PC-9 (cell line): ENCODE measurements around the gene NHSL1. TPM values are rescaled to one million over a fixed set of nuclear protein-coding genes. Genes with fewer than 3 reads are reported as not detected.

Source experiments
- BruUV-seq: library from RNA; stranded (reverse); fragments of 400-500 nt; replicated peaks from 2 replicates; lab custom pipeline; 2021; lab: Mats Ljungman, UMichigan
- CTCF ChIA-PET: fragments of 300-600 bp; sonication (Branson Sonifier 250); formaldehyde crosslinking; loops from one replicate; lab custom pipeline; 2022; ENCODE audit warnings: antibody characterized with exemption; lab: Charles Lee
- POLR2A ChIA-PET: fragments of 300-600 bp; sonication (Branson Sonifier 250); formaldehyde crosslinking; loops from one replicate; lab custom pipeline; 2022; ENCODE audit warnings: antibody characterized with exemption; ENCODE audit not compliant: unreplicated experiment; lab: Charles Lee
- DNase-seq, 2 experiments: peaks; one replicate each; pipeline versions ENCODE4 v3.0.0 to v3.0.0-alpha.2; 2015 to 2022; ENCODE audit warnings: mixed read lengths in 1 of 2
- H2AFZ ChIP-seq: fragments of 200-600 bp; sonication (generic); 2 replicates; pipeline ENCODE4 v1.8.1; 2017; ENCODE audit warnings: antibody characterized with exemption
- H3F3A ChIP-seq: fragments of 200-600 bp; sonication (generic); 2 replicates; pipeline ENCODE4 v1.8.1; 2017; ENCODE audit warnings: antibody characterized with exemption, mild to moderate bottlenecking, low read depth; ENCODE audit not compliant: insufficient read depth
- H3K27ac ChIP-seq: fragments of 200-600 bp; sonication (generic); 2 replicates; pipeline ENCODE4 v1.6.1; 2016; ENCODE audit warnings: mixed run types
- H3K27me3 ChIP-seq: fragments of 200-600 bp; sonication (generic); 2 replicates; pipeline ENCODE4 v1.6.1; 2016; ENCODE audit warnings: low read depth, mixed run types; ENCODE audit not compliant: insufficient read depth
- H3K36me3 ChIP-seq: fragments of 200-600 bp; sonication (generic); 2 replicates; pipeline ENCODE4 v1.6.1; 2016; ENCODE audit warnings: low read depth, mixed run types
- H3K4me1 ChIP-seq: fragments of 200-600 bp; sonication (generic); replicated peaks from 2 replicates; pipeline ENCODE4 v1.6.1; 2016; ENCODE audit warnings: mixed run types; ENCODE audit not compliant: insufficient read depth
- H3K4me2 ChIP-seq: fragments of 200-600 bp; sonication (generic); 2 replicates; pipeline ENCODE4 v1.6.1; 2017; ENCODE audit warnings: mixed run types
- H3K4me3 ChIP-seq: fragments of 200-600 bp; sonication (generic); 2 replicates; pipeline ENCODE4 v1.6.1; 2016; ENCODE audit warnings: mixed run types
- H3K79me2 ChIP-seq: fragments of 200-600 bp; sonication (generic); 2 replicates; pipeline ENCODE4 v1.6.1; 2017; ENCODE audit warnings: low read depth, mixed run types
- H3K9me2 ChIP-seq: fragments of 200-600 bp; sonication (generic); 2 replicates; pipeline ENCODE4 v1.8.1; 2017; ENCODE audit warnings: mild to moderate bottlenecking; ENCODE audit not compliant: insufficient read depth
- H3K9me3 ChIP-seq: fragments of 200-600 bp; sonication (generic); 2 replicates; pipeline ENCODE4 v1.8.1; 2016; ENCODE audit warnings: low read depth; ENCODE audit not compliant: insufficient read depth
- H4K20me1 ChIP-seq: fragments of 200-600 bp; sonication (generic); 2 replicates; pipeline ENCODE4 v1.8.1; 2017; ENCODE audit not compliant: insufficient read depth
- EZH2 ChIP-seq: fragments of 200-600 bp; sonication (generic); IDR thresholded peaks from 2 replicates; pipeline ENCODE4 v1.8.0; 2017; ENCODE audit warnings: antibody characterized with exemption, low read depth
- intact Hi-C: fragments of 100-400 bp; cut with micrococcal nuclease; formaldehyde crosslinking; loops from one replicate; pipeline ENCODE4 v1.10.0; 2022; ENCODE audit not compliant: unreplicated experiment
- total RNA-seq: library from RNA; stranded (reverse); gene quantifications from 2 replicates; pipeline ENCODE4 v1.2.3, GENCODE V29; 2021
- TF ChIP-seq, protein P1 (sequence below): fragments of 200-600 bp; sonication (generic); conservative IDR thresholded peaks from 2 replicates; pipeline ENCODE4 v1.6.1; 2017; ENCODE audit warnings: mixed run types, antibody characterized with exemption, mild to moderate bottlenecking, moderate library complexity

Gene NHSL1
- total RNA-seq, 1 experiment from 2014 or later: 17.5 TPM

DNA sequence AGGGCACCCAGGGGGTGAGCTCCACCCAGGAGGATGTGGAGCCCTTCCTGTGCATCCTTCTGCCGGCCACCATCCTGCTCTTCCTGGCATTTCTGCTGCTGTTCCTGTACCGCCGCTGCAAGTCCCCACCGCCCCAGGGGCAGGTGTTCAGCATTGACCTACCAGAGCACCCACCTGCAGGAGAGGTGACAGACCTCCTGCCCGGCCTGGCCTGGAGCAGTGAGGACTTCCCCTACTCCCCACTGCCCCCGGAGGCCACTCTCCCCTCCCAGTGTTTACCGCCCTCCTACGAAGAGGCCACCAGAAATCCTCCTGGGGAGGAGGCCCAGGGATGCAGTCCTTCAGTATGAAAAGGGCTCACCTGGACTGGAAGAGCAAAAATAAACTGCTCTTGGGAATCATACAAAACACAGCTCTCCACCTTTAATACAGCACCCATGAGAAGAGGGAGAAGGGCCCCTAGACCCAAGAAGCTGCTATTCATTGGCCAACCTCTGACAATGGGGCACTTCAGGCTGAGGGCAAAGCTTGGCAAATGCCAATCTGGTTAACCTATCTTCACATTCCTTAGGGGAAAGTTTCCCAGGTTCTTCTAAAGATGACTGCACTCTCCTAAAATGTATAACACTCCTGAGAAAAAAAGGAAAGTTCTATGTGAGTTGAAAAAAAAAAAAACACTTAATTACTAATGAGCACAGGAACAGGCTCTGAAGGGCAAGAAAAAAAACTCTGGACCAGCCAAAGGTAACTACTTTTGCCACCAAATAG is 116.6 kb downstream of the NHSL1 start:
- Histone ChIP-seq H3K4me1 (peaks cover 20% of the 10 kb centered on the region), H4K20me1 (no peaks in the 10 kb centered on the region)
- POLR2A ChIA-PET: no interaction called here

DNA sequence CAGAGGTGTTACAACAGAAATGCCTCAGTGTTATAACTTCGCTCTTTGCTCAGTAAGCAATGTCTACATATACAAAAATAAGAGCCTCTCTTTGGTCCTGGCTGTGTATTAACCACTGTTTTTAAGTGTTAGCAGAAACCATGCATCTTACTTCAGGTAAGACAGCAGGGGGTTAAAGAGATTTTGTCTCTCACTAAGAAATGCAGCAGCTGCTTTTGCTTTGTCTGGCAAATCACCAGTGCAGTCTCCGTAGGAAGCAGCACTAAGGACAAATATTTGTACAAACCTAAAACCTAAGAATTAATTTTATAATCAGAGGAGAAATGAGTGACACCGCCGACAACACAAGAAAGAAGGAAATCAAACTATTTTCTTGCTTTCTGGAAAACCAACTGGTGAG is 120.8 kb downstream of the NHSL1 start:
- TF ChIP-seq, protein P1, sequence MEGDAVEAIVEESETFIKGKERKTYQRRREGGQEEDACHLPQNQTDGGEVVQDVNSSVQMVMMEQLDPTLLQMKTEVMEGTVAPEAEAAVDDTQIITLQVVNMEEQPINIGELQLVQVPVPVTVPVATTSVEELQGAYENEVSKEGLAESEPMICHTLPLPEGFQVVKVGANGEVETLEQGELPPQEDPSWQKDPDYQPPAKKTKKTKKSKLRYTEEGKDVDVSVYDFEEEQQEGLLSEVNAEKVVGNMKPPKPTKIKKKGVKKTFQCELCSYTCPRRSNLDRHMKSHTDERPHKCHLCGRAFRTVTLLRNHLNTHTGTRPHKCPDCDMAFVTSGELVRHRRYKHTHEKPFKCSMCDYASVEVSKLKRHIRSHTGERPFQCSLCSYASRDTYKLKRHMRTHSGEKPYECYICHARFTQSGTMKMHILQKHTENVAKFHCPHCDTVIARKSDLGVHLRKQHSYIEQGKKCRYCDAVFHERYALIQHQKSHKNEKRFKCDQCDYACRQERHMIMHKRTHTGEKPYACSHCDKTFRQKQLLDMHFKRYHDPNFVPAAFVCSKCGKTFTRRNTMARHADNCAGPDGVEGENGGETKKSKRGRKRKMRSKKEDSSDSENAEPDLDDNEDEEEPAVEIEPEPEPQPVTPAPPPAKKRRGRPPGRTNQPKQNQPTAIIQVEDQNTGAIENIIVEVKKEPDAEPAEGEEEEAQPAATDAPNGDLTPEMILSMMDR: no peak
- no peak for TF ChIP-seq EZH2

More for the DNA sequence above, 116.6 kb downstream of the NHSL1 start:
- Histone ChIP-seq H3K4me2 (0 out of 2 replicates have a peak overlapping the region, but pooled peaks have one; percentile 3), H3K9me2 (no peaks in the 10 kb centered on the region), H2AFZ (no peak overlapping the region), H3F3A (no peaks in the 10 kb centered on the region; the same call in 1 of the 2 replicates), H3K9me3 (no peaks in the 10 kb centered on the region), H3K27ac (peak overlapping the region; percentile 10), H3K27me3 (no peaks in the 10 kb centered on the region), H3K4me3 (no peak overlapping the region), H3K36me3 (no peaks in the 10 kb centered on the region), H3K79me2 (no peaks in the 10 kb centered on the region)
- DNase-seq: peak in 1 of 2 experiments; percentile 79
- intact Hi-C loops: no loop called here
- CTCF ChIA-PET: no interaction called here
- TF ChIP-seq, protein P1: no peak
- TF ChIP-seq EZH2: no peak
- no TSS peak for BruUV-seq

DNA sequence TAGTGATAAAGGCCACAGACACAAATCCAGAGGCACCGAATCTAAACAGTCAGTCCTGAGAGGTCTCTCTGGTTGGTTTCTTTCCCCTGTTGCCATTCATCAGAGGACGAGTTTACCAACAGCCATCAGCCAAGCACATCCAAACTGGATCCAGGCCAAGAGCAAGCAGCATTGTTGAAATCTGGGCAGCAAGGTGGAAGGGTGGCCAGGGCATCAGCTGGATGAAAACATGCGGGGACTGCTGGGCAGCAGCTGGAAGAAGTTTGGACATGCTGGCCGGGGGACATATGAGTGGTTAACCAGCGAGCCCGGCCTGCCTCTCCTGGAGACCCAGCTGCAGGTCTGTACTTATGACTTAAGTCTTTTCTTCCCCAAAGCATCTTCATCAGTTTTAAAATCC is 121.5 kb downstream of the NHSL1 start, which contains the start of gene SMIM28:
SMIM28 (plus strand) TSS at position 62 of the 400 bp plus-strand sequence; CDS start at position 230, 168 bp downstream.
- H3K79me2 ChIP-seq: no peaks in the 10 kb centered on the region
- no peaks in the 10 kb centered on the region; the same call in 1 of the 2 replicates for H3K9me2 ChIP-seq
- H3K4me1 ChIP-seq: peaks cover 10% of the 10 kb centered on the region
- intact Hi-C loops: no loop called here
- POLR2A ChIA-PET: no interaction called here
- H3K9me3 ChIP-seq: no peaks in the 10 kb centered on the region
- no peak for TF ChIP-seq EZH2
- TF ChIP-seq, protein P1: no peak
- BruUV-seq: no TSS peak
- H2AFZ ChIP-seq: no peak within 1 kb of the TSS
- no peaks in the 10 kb centered on the region for H3K36me3 ChIP-seq
- H3K4me3 ChIP-seq: no peak within 1 kb of the TSS
- H3F3A ChIP-seq: no peaks in the 10 kb centered on the region; the same call in 1 of the 2 replicates
- CTCF ChIA-PET: no interaction called here
- no peaks in the 10 kb centered on the region for H3K27me3 ChIP-seq
- no peak within 1 kb of the TSS for H3K27ac ChIP-seq
- peak in 1 of 2 experiments; percentile 15 for DNase-seq
- no peaks in the 10 kb centered on the region for H4K20me1 ChIP-seq
- H3K4me2 ChIP-seq: no peak within 1 kb of the TSS

More for the DNA sequence above, 120.8 kb downstream of the NHSL1 start:
- no peaks in the 10 kb centered on the region; the same call in 1 of the 2 replicates for H3K9me2 ChIP-seq
- H3K79me2 ChIP-seq: no peaks in the 10 kb centered on the region
- CTCF ChIA-PET: no interaction called here
- H3K9me3 ChIP-seq: no peaks in the 10 kb centered on the region
- no peaks in the 10 kb centered on the region; the same call in 1 of the 2 replicates for H3F3A ChIP-seq
- no TSS peak for BruUV-seq
- no peaks in the 10 kb centered on the region for H3K36me3 ChIP-seq
- H3K4me1 ChIP-seq: peaks cover 12% of the 10 kb centered on the region
- no peak overlapping the region for H3K4me3 ChIP-seq
- POLR2A ChIA-PET: no interaction called here
- H3K27ac ChIP-seq: no peak overlapping the region
- DNase-seq: peak in 1 of 2 experiments; percentile 8
- no peak overlapping the region for H2AFZ ChIP-seq
- H3K4me2 ChIP-seq: no peak overlapping the region
- intact Hi-C loops: no loop called here
- no peaks in the 10 kb centered on the region for H4K20me1 ChIP-seq
- no peaks in the 10 kb centered on the region for H3K27me3 ChIP-seq
